ENCODE data around the gene ARRDC5.

GRCh38 chr19:4923276-4923747, 20.6 kb upstream of the ARRDC5 start:
- TF ChIP-seq POLR2AphosphoS5 (IDR thresholded peaks at IDR 0.05; ENCODE audit: low read depth, low read length) (no peak), TAF1 (IDR thresholded peaks at IDR 0.05; ENCODE audit: borderline replicate concordance, low read depth, low read length) (no peak), MAX (IDR thresholded peaks at IDR 0.05; ENCODE audit: low read depth) (no peak), SIN3A (IDR thresholded peaks at IDR 0.05; ENCODE audit: borderline replicate concordance, low read depth, low read length) (no peak), JUND (IDR thresholded peaks at IDR 0.05) (no peak), TEAD4 (IDR thresholded peaks at IDR 0.05; ENCODE audit: borderline replicate concordance, insufficient read depth) (no peak), YY1 (IDR thresholded peaks at IDR 0.05; ENCODE audit: low read depth) (no peak), USF2 (IDR thresholded peaks at IDR 0.05; ENCODE audit: borderline replicate concordance, low read depth, low read length) (no peak), FOSL2 (IDR thresholded peaks at IDR 0.05; ENCODE audit: borderline replicate concordance, low read depth) (no peak)
- TF ChIP-seq, protein P1, sequence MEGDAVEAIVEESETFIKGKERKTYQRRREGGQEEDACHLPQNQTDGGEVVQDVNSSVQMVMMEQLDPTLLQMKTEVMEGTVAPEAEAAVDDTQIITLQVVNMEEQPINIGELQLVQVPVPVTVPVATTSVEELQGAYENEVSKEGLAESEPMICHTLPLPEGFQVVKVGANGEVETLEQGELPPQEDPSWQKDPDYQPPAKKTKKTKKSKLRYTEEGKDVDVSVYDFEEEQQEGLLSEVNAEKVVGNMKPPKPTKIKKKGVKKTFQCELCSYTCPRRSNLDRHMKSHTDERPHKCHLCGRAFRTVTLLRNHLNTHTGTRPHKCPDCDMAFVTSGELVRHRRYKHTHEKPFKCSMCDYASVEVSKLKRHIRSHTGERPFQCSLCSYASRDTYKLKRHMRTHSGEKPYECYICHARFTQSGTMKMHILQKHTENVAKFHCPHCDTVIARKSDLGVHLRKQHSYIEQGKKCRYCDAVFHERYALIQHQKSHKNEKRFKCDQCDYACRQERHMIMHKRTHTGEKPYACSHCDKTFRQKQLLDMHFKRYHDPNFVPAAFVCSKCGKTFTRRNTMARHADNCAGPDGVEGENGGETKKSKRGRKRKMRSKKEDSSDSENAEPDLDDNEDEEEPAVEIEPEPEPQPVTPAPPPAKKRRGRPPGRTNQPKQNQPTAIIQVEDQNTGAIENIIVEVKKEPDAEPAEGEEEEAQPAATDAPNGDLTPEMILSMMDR (IDR thresholded peaks at IDR 0.05): no peak

All from SK-N-SH (cell line).